Stimulated activated memory B cell treated with anti-CD40 and anti-IgM and Interleukin-4, amounts not matched to agents 10 μg/mL and 1 μg/mL and 100 μg/mL, for 72 hours (primary cell): ENCODE data around the gene CORO2B.

Source experiments
- ATAC-seq: fragments of 150-1000 bp; cut with Tn5 transposase; 2 replicates; pipeline ENCODE4 v1.10.0; 2021
- H3K27ac Mint-ChIP-seq: one replicate; pipeline ENCODE4 v1.8.0; 2022; ENCODE audit warnings: mild to moderate bottlenecking, mixed read lengths
- H3K27me3 Mint-ChIP-seq: one replicate; pipeline ENCODE4 v1.8.0; 2022; ENCODE audit warnings: mixed read lengths
- H3K36me3 Mint-ChIP-seq: one replicate; pipeline ENCODE4 v1.8.0; 2022; ENCODE audit warnings: mixed read lengths
- H3K4me1 Mint-ChIP-seq: one replicate; pipeline ENCODE4 v1.8.0; 2022; ENCODE audit warnings: mixed read lengths
- H3K4me3 Mint-ChIP-seq: one replicate; pipeline ENCODE4 v1.8.0; 2022; ENCODE audit warnings: mild to moderate bottlenecking, moderate library complexity, mixed read lengths
- H3K9me3 Mint-ChIP-seq: one replicate; pipeline ENCODE4 v1.8.0; 2022; ENCODE audit warnings: mixed read lengths

CORO2B gene

GRCh38 chr15:68580026-68580882 lies 1.5 kb downstream of the CORO2B start:
- peaks cover 49% of the 10 kb centered on the region for H3K27me3 Mint-ChIP-seq
- no peak for ATAC-seq
- H3K4me3 Mint-ChIP-seq, result no peak overlapping the region
- H3K27ac Mint-ChIP-seq, result no peak overlapping the region
- peaks cover 32% of the 10 kb centered on the region for H3K4me1 Mint-ChIP-seq
- no peaks in the 10 kb centered on the region for H3K36me3 Mint-ChIP-seq
- no peaks in the 10 kb centered on the region for H3K9me3 Mint-ChIP-seq

GRCh38 chr15:68580883-68581155 lies 2.0 kb downstream of the CORO2B start:
- Mint-ChIP-seq H3K4me1 (peaks cover 32% of the 10 kb centered on the region), H3K36me3 (no peaks in the 10 kb centered on the region), H3K4me3 (no peak overlapping the region), H3K27me3 (peaks cover 43% of the 10 kb centered on the region), H3K9me3 (no peaks in the 10 kb centered on the region), H3K27ac (no peak overlapping the region)
- ATAC-seq, result peak; percentile 14

GRCh38 chr15:68581725-68582124 lies 2.9 kb downstream of the CORO2B start:
- no peak overlapping the region for H3K4me3 Mint-ChIP-seq
- no peaks in the 10 kb centered on the region for H3K9me3 Mint-ChIP-seq
- ATAC-seq, result no peak
- H3K27me3 Mint-ChIP-seq, result peaks cover 34% of the 10 kb centered on the region
- H3K4me1 Mint-ChIP-seq, result peaks cover 35% of the 10 kb centered on the region
- no peak overlapping the region for H3K27ac Mint-ChIP-seq
- no peaks in the 10 kb centered on the region for H3K36me3 Mint-ChIP-seq

- H3K4me1 Mint-ChIP-seq, result peaks cover 32% of the 10 kb centered on the region
Measured at GRCh38 chr15:68582236-68582635, 3.4 kb downstream of the CORO2B start.

GRCh38 chr15:68582864-68583263 lies 4.1 kb downstream of the CORO2B start:
- Mint-ChIP-seq H3K36me3 (no peaks in the 10 kb centered on the region), H3K9me3 (no peaks in the 10 kb centered on the region), H3K27me3 (peaks cover 23% of the 10 kb centered on the region), H3K4me1 (peaks cover 31% of the 10 kb centered on the region), H3K4me3 (no peak overlapping the region), H3K27ac (no peak overlapping the region)
- no peak for ATAC-seq

More at GRCh38 chr15:68582236-68582635, 3.4 kb downstream of the CORO2B start:
- ATAC-seq, result no peak
- H3K4me3 Mint-ChIP-seq, result no peak overlapping the region
- H3K27me3 Mint-ChIP-seq, result peaks cover 29% of the 10 kb centered on the region
- no peak overlapping the region for H3K27ac Mint-ChIP-seq
- no peaks in the 10 kb centered on the region for H3K9me3 Mint-ChIP-seq
- H3K36me3 Mint-ChIP-seq, result no peaks in the 10 kb centered on the region

- Mint-ChIP-seq H3K9me3 (no peaks in the 10 kb centered on the region), H3K4me1 (peaks cover 32% of the 10 kb centered on the region), H3K4me3 (no peak overlapping the region), H3K36me3 (no peaks in the 10 kb centered on the region), H3K27ac (no peak overlapping the region), H3K27me3 (peaks cover 20% of the 10 kb centered on the region)
- ATAC-seq, result no peak
Measured at GRCh38 chr15:68583321-68583720, 4.5 kb downstream of the CORO2B start.

GRCh38 chr15:68583936-68584755 lies 5.4 kb downstream of the CORO2B start:
- ATAC-seq, result no peak
- no peaks in the 10 kb centered on the region for H3K36me3 Mint-ChIP-seq
- H3K27me3 Mint-ChIP-seq, result peaks cover 17% of the 10 kb centered on the region
- no peaks in the 10 kb centered on the region for H3K9me3 Mint-ChIP-seq
- H3K4me3 Mint-ChIP-seq, result no peak overlapping the region
- peaks cover 33% of the 10 kb centered on the region for H3K4me1 Mint-ChIP-seq
- H3K27ac Mint-ChIP-seq, result no peak overlapping the region

GRCh38 chr15:68584756-68585573 lies 6.2 kb downstream of the CORO2B start:
- H3K27ac Mint-ChIP-seq, result no peak overlapping the region
- H3K36me3 Mint-ChIP-seq, result no peaks in the 10 kb centered on the region
- no peak overlapping the region for H3K4me3 Mint-ChIP-seq

GRCh38 chr15:68585574-68586273 lies 6.9 kb downstream of the CORO2B start:
- Mint-ChIP-seq H3K9me3 (no peaks in the 10 kb centered on the region), H3K27me3 (peaks cover 6% of the 10 kb centered on the region), H3K4me3 (no peak overlapping the region), H3K27ac (no peak overlapping the region), H3K4me1 (peaks cover 18% of the 10 kb centered on the region), H3K36me3 (no peaks in the 10 kb centered on the region)
- no peak for ATAC-seq

More at GRCh38 chr15:68584756-68585573, 6.2 kb downstream of the CORO2B start:
- Mint-ChIP-seq H3K9me3 (no peaks in the 10 kb centered on the region), H3K4me1 (peaks cover 25% of the 10 kb centered on the region), H3K27me3 (peaks cover 9% of the 10 kb centered on the region)
- no peak for ATAC-seq

GRCh38 chr15:68586274-68586961 lies 7.6 kb downstream of the CORO2B start:
- H3K27me3 Mint-ChIP-seq, result peaks cover 11% of the 10 kb centered on the region
- H3K27ac Mint-ChIP-seq, result no peak overlapping the region
- H3K4me1 Mint-ChIP-seq, result peaks cover 17% of the 10 kb centered on the region
- no peak overlapping the region for H3K4me3 Mint-ChIP-seq
- no peaks in the 10 kb centered on the region for H3K9me3 Mint-ChIP-seq
- no peaks in the 10 kb centered on the region for H3K36me3 Mint-ChIP-seq
- peak; percentile 14 for ATAC-seq

- no peak overlapping the region for H3K27ac Mint-ChIP-seq
- peaks cover 19% of the 10 kb centered on the region for H3K27me3 Mint-ChIP-seq
- peak; percentile 40 for ATAC-seq
- H3K36me3 Mint-ChIP-seq, result no peaks in the 10 kb centered on the region
- no peak overlapping the region for H3K4me3 Mint-ChIP-seq
- no peaks in the 10 kb centered on the region for H3K9me3 Mint-ChIP-seq
- H3K4me1 Mint-ChIP-seq, result peaks cover 17% of the 10 kb centered on the region
Measured at GRCh38 chr15:68587769-68588385, 9.1 kb downstream of the CORO2B start.

- Mint-ChIP-seq H3K4me1 (peaks cover 25% of the 10 kb centered on the region), H3K27me3 (peaks cover 28% of the 10 kb centered on the region), H3K4me3 (no peak overlapping the region), H3K36me3 (no peaks in the 10 kb centered on the region), H3K9me3 (no peaks in the 10 kb centered on the region), H3K27ac (no peak overlapping the region)
- no peak for ATAC-seq
Measured at GRCh38 chr15:68589053-68589452, 10.3 kb downstream of the CORO2B start.

GRCh38 chr15:68589783-68590710 lies 11.3 kb downstream of the CORO2B start:
- Mint-ChIP-seq H3K36me3 (no peaks in the 10 kb centered on the region), H3K27ac (no peak overlapping the region), H3K4me1 (peaks cover 25% of the 10 kb centered on the region), H3K27me3 (peaks cover 29% of the 10 kb centered on the region), H3K4me3 (no peak overlapping the region), H3K9me3 (no peaks in the 10 kb centered on the region)
- no peak for ATAC-seq
